Measurements from ENCODE around the gene ZNF385D. TPM values are rescaled to one million over a fixed set of nuclear protein-coding genes. Genes with fewer than 3 reads are reported as not detected.

The ZNF385D gene
- total RNA-seq, 4 donors from 2014 or later: 0.41 to 5.0 (median 1.6) TPM

DNA sequence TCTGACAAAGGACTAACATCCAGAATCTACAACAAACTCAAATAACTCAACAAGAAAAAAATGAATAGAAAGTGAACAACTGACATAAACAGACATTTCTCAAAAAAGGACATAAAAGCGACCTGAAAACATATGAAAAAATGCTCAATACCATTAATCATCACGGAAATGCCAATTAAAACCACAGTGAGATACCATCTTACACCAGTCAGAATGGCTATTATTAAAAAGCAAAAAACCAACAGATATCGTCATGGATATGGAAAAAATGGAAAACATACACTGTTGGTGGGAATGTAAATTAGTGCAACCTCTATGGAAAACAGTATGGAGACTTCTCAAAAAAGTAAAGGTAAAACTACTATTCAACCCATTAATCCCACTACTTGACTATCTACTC is 53.3 kb downstream of the ZNF385D start:
- H3K4me1 ChIP-seq: no peaks in the 10 kb centered on the region
- H3K36me3 ChIP-seq: no peaks in the 10 kb centered on the region
- DNase-seq: no peak
- no peak for ATAC-seq
- in situ Hi-C loops (cut with MboI; ENCODE audit: low sequenced_read_pairs in 4 of 4) (no loop called here), intact Hi-C loops (cut with DNase I; ENCODE audit: low total_unique reads) (no loop called here)
- H3K4me3 ChIP-seq: no peak overlapping the region
- no peaks in the 10 kb centered on the region for H3K27me3 ChIP-seq
- no peaks in the 10 kb centered on the region for H3K9me3 ChIP-seq
- TF ChIP-seq, protein P1, sequence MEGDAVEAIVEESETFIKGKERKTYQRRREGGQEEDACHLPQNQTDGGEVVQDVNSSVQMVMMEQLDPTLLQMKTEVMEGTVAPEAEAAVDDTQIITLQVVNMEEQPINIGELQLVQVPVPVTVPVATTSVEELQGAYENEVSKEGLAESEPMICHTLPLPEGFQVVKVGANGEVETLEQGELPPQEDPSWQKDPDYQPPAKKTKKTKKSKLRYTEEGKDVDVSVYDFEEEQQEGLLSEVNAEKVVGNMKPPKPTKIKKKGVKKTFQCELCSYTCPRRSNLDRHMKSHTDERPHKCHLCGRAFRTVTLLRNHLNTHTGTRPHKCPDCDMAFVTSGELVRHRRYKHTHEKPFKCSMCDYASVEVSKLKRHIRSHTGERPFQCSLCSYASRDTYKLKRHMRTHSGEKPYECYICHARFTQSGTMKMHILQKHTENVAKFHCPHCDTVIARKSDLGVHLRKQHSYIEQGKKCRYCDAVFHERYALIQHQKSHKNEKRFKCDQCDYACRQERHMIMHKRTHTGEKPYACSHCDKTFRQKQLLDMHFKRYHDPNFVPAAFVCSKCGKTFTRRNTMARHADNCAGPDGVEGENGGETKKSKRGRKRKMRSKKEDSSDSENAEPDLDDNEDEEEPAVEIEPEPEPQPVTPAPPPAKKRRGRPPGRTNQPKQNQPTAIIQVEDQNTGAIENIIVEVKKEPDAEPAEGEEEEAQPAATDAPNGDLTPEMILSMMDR (IDR thresholded peaks at IDR 0.05 in 4 of 5, conservative IDR thresholded peaks at IDR 0.05 in 1 of 5): no peak
- TF ChIP-seq POLR2A (IDR thresholded peaks at IDR 0.05): no peak
- H3K27ac ChIP-seq: no peak overlapping the region

DNA sequence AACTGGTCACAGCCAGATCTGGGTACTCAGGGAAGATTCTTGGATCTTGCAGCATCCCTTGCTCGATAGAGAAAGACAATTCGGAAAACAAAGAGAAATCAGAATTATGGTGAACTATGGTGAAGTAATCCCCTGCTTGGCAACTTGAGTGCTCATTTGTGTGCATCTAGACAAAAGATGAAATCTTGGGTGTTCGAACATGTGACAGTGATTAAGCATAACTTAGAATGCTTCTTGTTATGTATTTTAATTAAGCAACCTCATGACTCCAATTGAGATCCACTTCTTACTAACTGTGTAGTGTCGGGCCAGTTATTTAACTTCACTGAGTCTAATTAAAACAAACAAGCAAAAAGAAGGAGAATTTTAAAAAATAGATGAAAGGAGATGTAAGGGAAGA is 56.5 kb downstream of the ZNF385D start:
- intact Hi-C loops (cut with DNase I; ENCODE audit: low total_unique reads) (no loop called here), in situ Hi-C loops (cut with MboI; ENCODE audit: low sequenced_read_pairs in 4 of 4) (no loop called here)
- ATAC-seq (no peak), DNase-seq (no peak)
- H3K27me3 ChIP-seq: no peaks in the 10 kb centered on the region
- H3K4me1 ChIP-seq: no peaks in the 10 kb centered on the region
- TF ChIP-seq, protein P1 (IDR thresholded peaks at IDR 0.05 in 4 of 5, conservative IDR thresholded peaks at IDR 0.05 in 1 of 5): no peak
- no peak for TF ChIP-seq POLR2A (IDR thresholded peaks at IDR 0.05)
- H3K4me3 ChIP-seq: no peak overlapping the region
- no peaks in the 10 kb centered on the region for H3K36me3 ChIP-seq
- no peak overlapping the region for H3K27ac ChIP-seq
- no peaks in the 10 kb centered on the region for H3K9me3 ChIP-seq

DNA sequence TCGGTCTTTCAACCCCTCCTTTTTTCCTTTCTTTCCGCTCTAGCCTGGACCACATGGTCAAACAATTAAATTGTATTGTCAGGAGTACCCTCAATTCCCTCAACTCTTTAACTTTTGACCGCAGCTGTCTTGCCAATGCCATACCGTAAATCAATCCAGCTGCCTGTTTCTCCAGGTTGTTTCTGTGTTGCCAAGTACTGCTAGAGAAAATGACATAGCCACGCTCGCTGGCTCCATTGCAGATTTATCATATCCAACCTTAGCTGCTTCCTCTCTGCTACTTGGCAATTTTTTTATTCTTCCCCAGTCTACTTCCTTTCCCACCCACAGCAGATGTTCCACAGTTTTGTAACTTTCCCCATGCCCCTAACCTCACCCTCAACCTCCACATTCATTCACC is 60.0 kb downstream of the ZNF385D start:
- intact Hi-C loops (cut with DNase I; ENCODE audit: low total_unique reads): no loop called here
- no peaks in the 10 kb centered on the region for H3K27me3 ChIP-seq
- no peaks in the 10 kb centered on the region for H3K9me3 ChIP-seq
- TF ChIP-seq, protein P1 (IDR thresholded peaks at IDR 0.05 in 4 of 5, conservative IDR thresholded peaks at IDR 0.05 in 1 of 5): no peak
- TF ChIP-seq POLR2A (IDR thresholded peaks at IDR 0.05): no peak
- no peak overlapping the region for H3K4me3 ChIP-seq
- in situ Hi-C loops (cut with MboI; ENCODE audit: low sequenced_read_pairs in 4 of 4): no loop called here
- peaks cover 0 to 3% of the 10 kb centered on the region in 2 donors for H3K4me1 ChIP-seq
- no peak for ATAC-seq
- no peak overlapping the region for H3K27ac ChIP-seq
- H3K36me3 ChIP-seq: no peaks in the 10 kb centered on the region
- DNase-seq: no peak

DNA sequence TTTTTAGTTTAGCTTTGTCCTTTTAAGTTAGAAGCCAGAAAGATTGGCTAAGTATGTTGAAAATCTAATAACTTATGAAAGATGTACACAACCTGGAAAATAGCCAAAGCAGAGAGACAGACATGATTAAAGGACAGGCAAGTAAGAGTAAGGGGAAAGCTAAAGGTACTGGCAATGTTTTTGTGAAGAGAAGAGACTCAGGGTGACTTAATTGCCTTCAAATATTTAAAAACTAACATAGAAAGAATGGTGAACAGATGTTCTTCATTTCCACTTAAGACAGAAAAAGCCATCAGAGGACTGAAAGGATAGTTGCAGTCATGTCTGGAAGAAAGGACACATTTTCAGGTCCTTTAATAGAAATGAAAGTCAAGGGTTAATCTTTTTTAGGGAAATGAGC is 68.8 kb downstream of the ZNF385D start:
- H3K4me3 ChIP-seq: no peak overlapping the region
- TF ChIP-seq POLR2A (IDR thresholded peaks at IDR 0.05): no peak
- TF ChIP-seq, protein P1 (IDR thresholded peaks at IDR 0.05 in 4 of 5, conservative IDR thresholded peaks at IDR 0.05 in 1 of 5): no peak
- ATAC-seq (no peak), DNase-seq (no peak)
- in situ Hi-C loops (cut with MboI; ENCODE audit: low sequenced_read_pairs in 4 of 4): no loop called here
- no peaks in the 10 kb centered on the region for H3K27me3 ChIP-seq
- intact Hi-C loops (cut with DNase I; ENCODE audit: low total_unique reads): no loop called here
- H3K27ac ChIP-seq: no peak overlapping the region
- no peaks in the 10 kb centered on the region for H3K36me3 ChIP-seq
- H3K4me1 ChIP-seq: peaks cover 0 to 17% of the 10 kb centered on the region in 2 donors
- H3K9me3 ChIP-seq: no peaks in the 10 kb centered on the region

DNA sequence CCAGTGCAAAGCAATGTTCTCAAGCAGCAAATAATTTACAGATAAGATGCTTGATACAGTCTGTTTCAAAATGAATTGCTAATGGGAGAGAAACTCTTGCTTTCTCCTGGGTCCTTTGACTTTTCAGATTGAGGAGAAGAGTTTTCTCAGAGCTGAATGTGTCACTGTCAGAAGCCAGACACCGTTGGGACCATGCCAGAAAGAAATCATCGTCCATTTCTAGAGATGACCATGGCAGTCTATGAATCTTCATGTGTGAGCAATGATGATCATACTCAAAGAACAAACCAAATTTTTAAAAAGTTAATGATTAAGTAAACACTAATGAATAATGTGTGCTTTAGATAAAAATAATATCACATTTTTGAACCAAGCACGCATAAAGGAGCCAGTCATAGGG is 77.6 kb downstream of the ZNF385D start:
- intact Hi-C loops (cut with DNase I; ENCODE audit: low total_unique reads) (no loop called here), in situ Hi-C loops (cut with MboI; ENCODE audit: low sequenced_read_pairs in 4 of 4) (no loop called here)
- DNase-seq: no peak
- Histone ChIP-seq H3K4me3 (no peak overlapping the region), H3K9me3 (no peaks in the 10 kb centered on the region), H3K4me1 (no peaks in the 10 kb centered on the region), H3K27me3 (no peaks in the 10 kb centered on the region), H3K27ac (no peak overlapping the region), H3K36me3 (no peaks in the 10 kb centered on the region)
- ATAC-seq: no peak
- TF ChIP-seq, protein P1 (IDR thresholded peaks at IDR 0.05 in 4 of 5, conservative IDR thresholded peaks at IDR 0.05 in 1 of 5): no peak
- TF ChIP-seq POLR2A (IDR thresholded peaks at IDR 0.05): no peak

Data from gastrocnemius medialis (tissue), 4 donors.